ENCODE measurements around the gene DAW1.

Gene DAW1

GRCh38 chr2:227861011-227861410 is 10.4 kb upstream of the DAW1 start:
- in situ Hi-C loops (cut with MboI; ENCODE audit: low sequenced_read_pairs) = no loop called here

- in situ Hi-C loops (cut with MboI; ENCODE audit: low sequenced_read_pairs) = no loop called here
These were observed 9.1 kb upstream of the DAW1 start for GRCh38 chr2:227862227-227862740.

- in situ Hi-C loops (cut with MboI; ENCODE audit: low sequenced_read_pairs) = no loop called here
These were observed 8.5 kb upstream of the DAW1 start for GRCh38 chr2:227862741-227863588.

- in situ Hi-C loops (cut with MboI; ENCODE audit: low sequenced_read_pairs) = no loop called here
These were observed 7.2 kb upstream of the DAW1 start for GRCh38 chr2:227864161-227864756.

- in situ Hi-C loops (cut with MboI; ENCODE audit: low sequenced_read_pairs) = no loop called here
These were observed 6.1 kb upstream of the DAW1 start for GRCh38 chr2:227865291-227865690.

GRCh38 chr2:227867386-227867785 is 4.0 kb upstream of the DAW1 start:
- in situ Hi-C loops (cut with MboI; ENCODE audit: low sequenced_read_pairs) = no loop called here

GRCh38 chr2:227870710-227871374 is 589 bp upstream of the DAW1 start:
- in situ Hi-C loops (cut with MboI; ENCODE audit: low sequenced_read_pairs) = no loop called here

GRCh38 chr2:227872676-227873075 is 1.2 kb downstream of the DAW1 start:
- in situ Hi-C loops (cut with MboI; ENCODE audit: low sequenced_read_pairs) = no loop called here

- in situ Hi-C loops (cut with MboI; ENCODE audit: low sequenced_read_pairs) = no loop called here
These were observed 4.9 kb downstream of the DAW1 start for GRCh38 chr2:227876300-227876801.

- in situ Hi-C loops (cut with MboI; ENCODE audit: low sequenced_read_pairs) = no loop called here
These were observed 6.2 kb downstream of the DAW1 start for GRCh38 chr2:227877421-227878310.

- in situ Hi-C loops (cut with MboI; ENCODE audit: low sequenced_read_pairs) = no loop called here
These were observed 9.0 kb downstream of the DAW1 start for GRCh38 chr2:227880460-227880859.

- in situ Hi-C loops (cut with MboI; ENCODE audit: low sequenced_read_pairs) = no loop called here
These were observed 10.6 kb downstream of the DAW1 start for GRCh38 chr2:227881866-227882517.

- in situ Hi-C loops (cut with MboI; ENCODE audit: low sequenced_read_pairs) = no loop called here
These were observed 13.1 kb downstream of the DAW1 start for GRCh38 chr2:227884511-227884947.

- in situ Hi-C loops (cut with MboI; ENCODE audit: low sequenced_read_pairs) = no loop called here
These were observed 14.7 kb downstream of the DAW1 start for GRCh38 chr2:227886149-227886548.

GRCh38 chr2:227888289-227888688 is 16.9 kb downstream of the DAW1 start:
- in situ Hi-C loops (cut with MboI; ENCODE audit: low sequenced_read_pairs) = no loop called here

GRCh38 chr2:227889336-227889735 is 17.9 kb downstream of the DAW1 start:
- in situ Hi-C loops (cut with MboI; ENCODE audit: low sequenced_read_pairs) = no loop called here

- in situ Hi-C loops (cut with MboI; ENCODE audit: low sequenced_read_pairs) = no loop called here
These were observed 19.2 kb downstream of the DAW1 start for GRCh38 chr2:227890495-227891079.

- in situ Hi-C loops (cut with MboI; ENCODE audit: low sequenced_read_pairs) = no loop called here
These were observed 20.2 kb downstream of the DAW1 start for GRCh38 chr2:227891673-227892072.

GRCh38 chr2:227903381-227903780 is 31.9 kb downstream of the DAW1 start:
- in situ Hi-C loops (cut with MboI; ENCODE audit: low sequenced_read_pairs) = no loop called here

- in situ Hi-C loops (cut with MboI; ENCODE audit: low sequenced_read_pairs) = no loop called here
These were observed 35.6 kb downstream of the DAW1 start for GRCh38 chr2:227906991-227907390.
